Fibroblast of skin of abdomen (primary cell): ENCODE results near the gene DLG2. TPM values are rescaled to one million over a fixed set of nuclear protein-coding genes. Genes with fewer than 3 reads are reported as not detected.
A peak's percentile ranks its signal among the peaks of the same experiment; 100 is the strongest.
"Not testable (repeated sequence)": the region's sequence is repeated elsewhere in the genome, so short reads cannot be mapped to it uniquely, and the experiment has no call there.

Experiments used
- DNase-seq: peaks from one replicate; pipeline ENCODE4 v3.0.0-alpha.2; 2013
- polyA plus RNA-seq, 2 experiments: library from polyadenylated mRNA; unstranded; fragments of 120-200 nt; gene quantifications; one replicate each; pipeline ENCODE4 v1.2.1, GENCODE V29; 2013; ENCODE audit not compliant: insufficient read length in 2 of 2

The DLG2 gene
- 0.68 TPM for polyA plus RNA-seq (2013, experiment 1 of 2; ENCODE audit: insufficient read length)
- polyA plus RNA-seq (2013, experiment 2 of 2; ENCODE audit: insufficient read length) = 0.48 TPM

GRCh38 chr11:85627332-85627997, at the start of gene DLG2:
Gene DLG2 (minus strand): TSS chr11:85627344.
- peak; percentile 26 for DNase-seq

- DNase-seq = no peak
These were observed 46.2 kb upstream of the DLG2 start for GRCh38 chr11:85673393-85673792.

GRCh38 chr11:85672105-85672902, 45.2 kb upstream of the DLG2 start:
- peak; percentile 52 for DNase-seq

DNA sequence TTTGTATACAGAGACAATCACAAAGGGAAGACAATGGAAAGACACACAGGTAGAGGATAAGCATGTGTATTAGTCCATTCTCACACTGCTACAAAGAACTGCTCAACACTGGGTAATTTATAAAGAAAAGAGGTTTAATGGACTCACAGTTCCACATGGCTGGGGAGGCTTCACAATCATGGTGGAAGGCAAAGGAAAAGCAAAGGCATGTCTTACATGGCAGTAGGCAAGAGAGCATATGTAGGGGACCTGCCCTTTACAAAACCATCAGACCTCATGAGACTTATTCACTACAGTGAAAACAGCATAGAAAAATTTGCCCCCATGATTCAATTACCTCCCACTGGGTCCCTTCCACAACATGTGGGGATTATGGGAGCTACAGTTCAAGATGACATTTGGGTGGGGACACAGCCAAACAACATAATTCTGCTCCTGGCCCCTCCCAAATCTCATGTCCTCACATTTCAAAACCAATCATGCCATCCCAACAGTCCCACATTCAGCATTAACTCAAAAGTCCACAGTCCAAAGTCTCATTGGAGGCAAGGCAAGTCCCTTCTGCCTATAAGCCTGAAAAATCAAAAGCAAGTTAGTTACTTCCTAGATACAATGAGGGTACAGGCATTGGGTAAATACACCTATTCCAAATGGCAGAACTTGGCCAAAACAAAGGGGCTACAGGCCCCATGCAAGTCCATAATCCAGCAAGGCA, 44.0 kb upstream of the DLG2 start:
- not testable (repeated sequence) for DNase-seq

GRCh38 chr11:85668157-85668556, 41.0 kb upstream of the DLG2 start:
- DNase-seq = no peak

GRCh38 chr11:85666687-85667086, 39.5 kb upstream of the DLG2 start:
- DNase-seq = no peak

- DNase-seq = no peak
These were observed 38.6 kb upstream of the DLG2 start for GRCh38 chr11:85665733-85666132.

GRCh38 chr11:85664615-85665481, 37.7 kb upstream of the DLG2 start, which contains the start of gene CREBZF:
Gene CREBZF (minus strand): TSS chr11:85665129. CDS start chr11:85664875, 254 bp downstream.
- peak; percentile 96 for DNase-seq

GRCh38 chr11:85663753-85664614, 36.8 kb upstream of the DLG2 start:
- peak; percentile 49 for DNase-seq

DNA sequence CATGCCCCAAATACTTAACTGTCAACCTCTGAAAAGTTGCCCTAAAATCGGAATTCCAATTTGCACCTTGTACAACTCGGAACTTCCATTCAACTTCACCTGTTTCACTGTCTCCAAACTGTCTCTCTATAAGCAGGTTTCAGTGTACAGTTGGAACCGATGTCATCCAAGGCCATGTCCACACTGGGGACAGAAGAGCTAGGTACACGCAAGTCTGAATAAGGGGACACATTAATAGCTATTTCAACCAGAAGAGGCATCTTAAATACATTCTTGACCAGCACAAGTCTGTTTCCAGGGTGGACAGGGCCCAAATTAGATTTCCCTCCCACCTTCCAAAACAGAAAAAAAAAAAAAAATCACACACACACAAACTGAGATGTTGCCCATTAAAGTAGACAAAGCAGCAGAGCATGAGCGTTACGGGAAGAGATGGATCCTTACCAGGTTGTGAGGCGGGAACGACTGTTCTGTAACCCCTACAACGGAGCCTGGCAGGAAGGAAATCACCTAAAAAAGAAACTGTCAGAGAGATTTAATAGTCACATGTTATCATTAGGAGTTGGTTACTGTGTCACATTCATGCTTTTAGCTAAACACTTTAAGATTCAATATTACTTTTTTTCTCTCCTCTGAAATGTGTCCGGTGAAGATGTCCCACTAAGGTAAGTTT, 36.1 kb upstream of the DLG2 start:
- DNase-seq = no peak

GRCh38 chr11:85661972-85662664, 35.0 kb upstream of the DLG2 start:
- no peak for DNase-seq

GRCh38 chr11:85658180-85658579, 31.0 kb upstream of the DLG2 start:
- DNase-seq = no peak

GRCh38 chr11:85656777-85657176, 29.6 kb upstream of the DLG2 start:
- no peak for DNase-seq

GRCh38 chr11:85654343-85654742, 27.2 kb upstream of the DLG2 start:
- DNase-seq = not testable (repeated sequence)

DNA sequence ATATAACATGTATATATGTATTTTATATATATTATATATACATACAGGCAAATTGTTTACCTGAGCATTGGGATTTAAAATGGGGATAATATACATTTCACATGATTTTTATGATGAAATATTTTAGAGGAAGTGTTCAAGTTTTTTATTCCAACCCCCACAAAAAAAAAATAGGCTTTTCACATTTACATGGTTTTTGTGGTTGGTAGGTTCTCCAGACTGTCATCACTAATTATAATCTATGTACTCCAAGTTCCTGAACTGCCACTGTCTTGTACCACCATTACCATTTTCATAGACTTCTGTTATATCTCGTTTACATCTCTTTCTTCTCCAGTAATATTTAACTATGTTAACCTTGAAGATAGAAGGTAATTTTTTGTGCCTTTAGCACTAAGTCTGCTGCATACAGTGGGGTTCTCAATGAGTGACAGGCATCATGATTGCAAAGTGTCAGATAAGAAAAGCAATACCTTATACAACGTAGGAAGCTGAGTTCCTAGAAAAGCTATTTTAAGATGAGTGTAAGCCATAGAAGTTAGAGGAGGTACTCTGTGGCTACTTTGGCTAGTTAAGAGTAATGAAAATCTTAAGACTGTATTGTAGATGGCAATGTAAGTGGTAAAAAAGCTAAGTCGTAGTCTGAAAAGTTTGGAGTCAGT, 25.8 kb upstream of the DLG2 start:
- DNase-seq = no peak

- no peak for DNase-seq
These were observed 24.0 kb upstream of the DLG2 start for GRCh38 chr11:85651118-85651517.

- peak; percentile 81 for DNase-seq
These were observed 20.6 kb upstream of the DLG2 start, which contains the start of gene TMEM126A for GRCh38 chr11:85647604-85648299. Gene TMEM126A (plus strand): TSS chr11:85647967. CDS start chr11:85650256, 2,289 bp downstream.

DNA sequence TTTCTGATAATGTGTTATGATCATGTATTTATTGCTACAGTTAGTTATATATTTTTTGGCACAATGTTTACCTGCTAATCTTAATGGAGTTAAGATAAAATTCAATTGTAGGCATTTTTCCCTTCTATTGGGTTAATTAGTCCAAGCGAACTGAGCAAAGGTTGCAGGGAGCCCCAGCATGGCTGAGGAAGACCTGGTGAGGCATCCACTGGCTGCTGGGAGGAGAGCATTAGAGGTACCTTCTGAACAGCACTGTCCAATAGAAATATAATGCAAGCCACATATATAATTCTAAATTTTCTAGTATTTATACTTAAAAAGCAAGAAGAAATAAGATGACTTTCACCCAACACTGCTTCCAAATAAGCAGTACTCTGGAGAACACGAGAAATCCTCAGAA, 19.9 kb upstream of the DLG2 start:
- no peak for DNase-seq
